GM12878 (cell line): ENCODE measurements around the gene CXXC4. TPM values are rescaled to one million over a fixed set of nuclear protein-coding genes. Genes with fewer than 3 reads are reported as not detected.

Source experiments
- ATAC-seq: fragments of 200-7000 bp; cut with Tn5 transposase; 3 replicates; pipeline ENCODE4 v1.9.1; 2020; ENCODE audit warnings: mild to moderate bottlenecking, moderate library complexity
- BruUV-seq: library from RNA; stranded (reverse); fragments of 400-500 nt; replicated peaks from 2 replicates; lab custom pipeline; 2021; lab: Mats Ljungman, UMichigan
- CTCF ChIA-PET: fragments of 300-600 bp; sonication (Branson Sonifier 250); formaldehyde crosslinking; extraction: SDS; loops from one replicate; lab custom pipeline; 2021; ENCODE audit warnings: inconsistent platforms; lab: Yijun Ruan, JAX
- POLR2A ChIA-PET: fragments of 350-600 bp; formaldehyde crosslinking; extraction: SDS; loops from one replicate; lab custom pipeline; 2021; ENCODE audit warnings: inconsistent platforms; lab: Charles Lee
- RAD21 ChIA-PET: fragments of 300-600 bp; sonication (Branson Sonifier 250); formaldehyde crosslinking; loops from one replicate; lab custom pipeline; 2023; ENCODE audit warnings: antibody characterized with exemption; ENCODE audit not compliant: unreplicated experiment; lab: Charles Lee
- SMC1A ChIA-PET: fragments of 300-600 bp; sonication (Branson Sonifier 250); formaldehyde crosslinking; loops from one replicate; lab custom pipeline; 2023; ENCODE audit not compliant: unreplicated experiment, uncharacterized antibody; lab: Charles Lee
- DNase-seq: peaks from one replicate; pipeline ENCODE4 v3.0.0-alpha.2; 2011; ENCODE audit warnings: low read depth, low spot score
- FAIRE-seq: peaks from 3 replicates; lab custom pipeline; 2011; peaks lifted over from hg19 to GRCh38; lab: Jason Lieb, UNC
- H2AFZ ChIP-seq: 2 replicates; pipeline ENCODE4 v1.6.0; 2011; ENCODE audit warnings: low read depth, low read length, control low read depth; ENCODE audit not compliant: control insufficient read depth
- H3K27ac ChIP-seq: 2 replicates; pipeline ENCODE4 v1.5.1; 2011; ENCODE audit warnings: control low read depth; ENCODE audit not compliant: control insufficient read depth, insufficient read depth
- H3K27me3 ChIP-seq, 2 experiments: replicated peaks in 1 of 2; 2 replicates each; pipeline versions ENCODE4 v1.6.0 to v1.6.1; 2011; ENCODE audit warnings: low read length in 1 of 2; ENCODE audit not compliant: control insufficient read depth in 2 of 2, insufficient read depth in 2 of 2
- H3K36me3 ChIP-seq, 2 experiments: 2 replicates each; pipeline ENCODE4 v1.5.1; 2011; ENCODE audit warnings: low read length in 1 of 2; ENCODE audit not compliant: control insufficient read depth in 2 of 2, insufficient read depth in 2 of 2
- H3K4me1 ChIP-seq: 2 replicates; pipeline ENCODE4 v1.6.1; 2011; ENCODE audit warnings: mild to moderate bottlenecking, low read length, moderate library complexity, mixed read lengths; ENCODE audit not compliant: control insufficient read depth, insufficient read depth
- H3K4me2 ChIP-seq: 2 replicates; pipeline ENCODE4 v1.6.0; 2011; ENCODE audit warnings: control low read depth; ENCODE audit not compliant: control insufficient read depth, insufficient read depth
- H3K4me3 ChIP-seq: fragments of 200-600 bp; sonication (generic); 2 replicates; pipeline ENCODE4 v1.5.1; 2016
- H3K79me2 ChIP-seq: 2 replicates; pipeline ENCODE4 v1.6.0; 2011; ENCODE audit warnings: low read length; ENCODE audit not compliant: control insufficient read depth, insufficient read depth
- H3K9ac ChIP-seq: 2 replicates; pipeline ENCODE4 v1.8.0; 2011; ENCODE audit warnings: low read length, control low read depth, mixed read lengths; ENCODE audit not compliant: control insufficient read depth, insufficient read depth
- H3K9me3 ChIP-seq: replicated peaks from 3 replicates; pipeline ENCODE4 v1.5.1; 2011; ENCODE audit warnings: mild to moderate bottlenecking, low read length; ENCODE audit not compliant: control insufficient read depth, insufficient read depth
- H4K20me1 ChIP-seq: 2 replicates; pipeline ENCODE4 v1.6.0; 2011; ENCODE audit not compliant: control insufficient read depth, insufficient read depth
- EP300 ChIP-seq, 2 experiments: fragments of 150-350 bp in 1 of 2; IDR thresholded peaks; 2 replicates each; pipeline ENCODE4 v1.6.1; 2011 to 2012; ENCODE audit warnings: low read depth in 2 of 2, low read length in 2 of 2, borderline replicate concordance in 1 of 2, improper control_type of control experiment in 1 of 2, inconsistent platforms in 1 of 2; ENCODE audit not compliant: control insufficient read depth in 1 of 2
- FOS ChIP-seq: IDR thresholded peaks from 3 replicates; pipeline ENCODE4 v1.6.1; 2011; ENCODE audit warnings: borderline replicate concordance; ENCODE audit not compliant: insufficient read length; ENCODE audit errors: extremely low read depth
- PAX5 ChIP-seq: IDR thresholded peaks from 2 replicates; pipeline ENCODE4 v1.6.1; 2011; ENCODE audit warnings: low read depth, low read length, borderline replicate concordance
- RB1 ChIP-seq: fragments of 450-650 bp; formaldehyde crosslinking; IDR thresholded peaks from 2 replicates; pipeline ENCODE4 v1.6.1; 2017; ENCODE audit warnings: mild to moderate bottlenecking, borderline replicate concordance
- SIN3A ChIP-seq: IDR thresholded peaks from 2 replicates; pipeline ENCODE4 v1.6.1; 2012; ENCODE audit warnings: low read depth, low read length, improper control_type of control experiment
- TCF3 ChIP-seq: IDR thresholded peaks from 2 replicates; pipeline ENCODE4 v1.6.1; 2012; ENCODE audit warnings: low read depth, mild to moderate bottlenecking, low read length, borderline replicate concordance; ENCODE audit not compliant: insufficient read depth
- YBX1 ChIP-seq: fragments of 450-650 bp; IDR thresholded peaks from 2 replicates; pipeline ENCODE4 v1.6.1; 2016; ENCODE audit warnings: antibody characterized with exemption
- YY1 ChIP-seq: IDR thresholded peaks from 2 replicates; pipeline ENCODE4 v1.6.1; 2011; ENCODE audit warnings: low read depth, mild to moderate bottlenecking, low read length
- ZNF24 ChIP-seq: fragments of 450-650 bp; IDR thresholded peaks from 2 replicates; pipeline ENCODE4 v1.6.1; 2017; ENCODE audit warnings: antibody characterized with exemption, mild to moderate bottlenecking
- WGBS: methylation state at CpG from one replicate; pipeline ENCODE4 v1.1.6; 2016; ENCODE audit warnings: low lambda C conversion rate; ENCODE audit not compliant: insufficient replicate concordance, insufficient coverage; ENCODE audit errors: missing lambda C conversion rate; 5-methylcytosine and 5-hydroxymethylcytosine counted together
- in situ Hi-C: fragments of 300-500 bp; cut with MboI; formaldehyde crosslinking; loops from 9 replicates; pipeline ENCODE4 v1.14.3; 2018; ENCODE audit warnings: mixed read lengths
- intact Hi-C: fragments of 100-400 bp; cut with micrococcal nuclease; formaldehyde crosslinking; loops from one replicate; pipeline ENCODE4 v1.14.2; 2022; ENCODE audit not compliant: unreplicated experiment
- polyA plus RNA-seq, 11 experiments: library from polyadenylated mRNA; depleted of rRNA in 4 of 11; unstranded in 6 of 11; stranded (reverse) in 5 of 11; fragments of >200 nt; fragmentation: Nextera tagmentation in 4 of 11; fragmentation: Illumina TruSeq in 1 of 11; extraction: Ambion mirVana in 4 of 11; extraction: Trizol in 1 of 11; gene quantifications; 1 replicate in 1 of 11; 2 replicates in 10 of 11; pipeline versions ENCODE4 v1.2.1 to v1.2.3, GENCODE V29; 2011 to 2016; ENCODE audit warnings: inconsistent platforms in 2 of 11, missing spikeins in 2 of 11, low read depth in 1 of 11
- total RNA-seq, 4 experiments: library from RNA; depleted of rRNA in 3 of 4; stranded (reverse); fragments of >200 nt in 3 of 4; fragmentation: Illumina TruSeq in 1 of 4; extraction: Trizol in 1 of 4; gene quantifications; 2 replicates each; pipeline versions ENCODE4 v1.2.1 to v1.2.3, GENCODE V29; 2013 to 2021
- TF ChIP-seq, protein P1 (sequence below): fragments of 450-650 bp; IDR thresholded peaks from 2 replicates; pipeline ENCODE4 v1.6.1; 2017; ENCODE audit warnings: borderline replicate concordance

The CXXC4 gene
- total and polyA plus RNA-seq, 10 of the 15 experiments (the other 5 are each of a cell fraction or from before 2014, with no cell fraction given): 4.2 to 17.0 (median 7.8) TPM

GRCh38 chr4:104444685-104445084 is 50.0 kb downstream of the CXXC4 start:
- Histone ChIP-seq H3K4me2 (no peak overlapping the region), H3K4me1 (no peaks in the 10 kb centered on the region), H3K27ac (no peak overlapping the region), H3K27me3 (no peaks in the 10 kb centered on the region), H4K20me1 (no peaks in the 10 kb centered on the region), H3K9ac (no peak overlapping the region), H3K36me3 (no peaks in the 10 kb centered on the region), H3K9me3 (no peaks in the 10 kb centered on the region), H2AFZ (no peak overlapping the region), H3K4me3 (no peak overlapping the region), H3K79me2 (no peaks in the 10 kb centered on the region)
- DNase-seq (no peak), FAIRE-seq (no peak), ATAC-seq (no peak)
- in situ Hi-C loops (no loop called here), intact Hi-C loops (no loop called here)
- ChIA-PET CTCF (interaction anchor here (1.3 kb wide), 1 partner anchor 24 kb away, joined by 5 read pairs; no protein-coding TSS in a partner anchor), RAD21 (no interaction called here), POLR2A (no interaction called here), SMC1A (interaction anchor here (1.1 kb wide), 1 partner anchor 15 kb away, joined by 4 read pairs; no protein-coding TSS in a partner anchor)
- BruUV-seq: no TSS peak
- WGBS: 57% methylated on average over 2 of the region's 2 CpGs
- TF ChIP-seq, protein P1, sequence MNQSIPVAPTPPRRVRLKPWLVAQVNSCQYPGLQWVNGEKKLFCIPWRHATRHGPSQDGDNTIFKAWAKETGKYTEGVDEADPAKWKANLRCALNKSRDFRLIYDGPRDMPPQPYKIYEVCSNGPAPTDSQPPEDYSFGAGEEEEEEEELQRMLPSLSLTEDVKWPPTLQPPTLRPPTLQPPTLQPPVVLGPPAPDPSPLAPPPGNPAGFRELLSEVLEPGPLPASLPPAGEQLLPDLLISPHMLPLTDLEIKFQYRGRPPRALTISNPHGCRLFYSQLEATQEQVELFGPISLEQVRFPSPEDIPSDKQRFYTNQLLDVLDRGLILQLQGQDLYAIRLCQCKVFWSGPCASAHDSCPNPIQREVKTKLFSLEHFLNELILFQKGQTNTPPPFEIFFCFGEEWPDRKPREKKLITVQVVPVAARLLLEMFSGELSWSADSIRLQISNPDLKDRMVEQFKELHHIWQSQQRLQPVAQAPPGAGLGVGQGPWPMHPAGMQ: no peak
- no peak for TF ChIP-seq ZNF24
- no peak for TF ChIP-seq TCF3
- TF ChIP-seq YY1: no peak
- TF ChIP-seq SIN3A: no peak
- TF ChIP-seq RB1: no peak
- TF ChIP-seq EP300 (IDR thresholded peaks at IDR 0.05; ENCODE audit: borderline replicate concordance in 1 of 2, control insufficient read depth in 1 of 2, low read depth in 2 of 2, low read length in 2 of 2): no peak
- TF ChIP-seq FOS: no peak
- no peak for TF ChIP-seq YBX1
- no peak for TF ChIP-seq PAX5
